PFSK-1 (cell line): ENCODE results near the gene PRKCE.

Source experiments
- FOXP2 ChIP-seq: optimal IDR thresholded peaks from 2 replicates; pipeline ENCODE3; 2011; ENCODE audit warnings: borderline replicate concordance, control low read depth, inconsistent platforms; ENCODE audit not compliant: insufficient read depth; ENCODE audit errors: extremely low read length, extremely low read depth
- POLR2AphosphoS5 ChIP-seq: IDR thresholded peaks from 2 replicates; pipeline ENCODE4 v1.6.1; 2012; ENCODE audit warnings: low read depth, mild to moderate bottlenecking, control low read depth, low read length, moderate library complexity
- SIN3A ChIP-seq: IDR thresholded peaks from 2 replicates; pipeline ENCODE4 v1.6.1; 2012; ENCODE audit warnings: mild to moderate bottlenecking, low read length, moderate library complexity, borderline replicate concordance; ENCODE audit not compliant: insufficient read depth
- TAF1 ChIP-seq: IDR thresholded peaks from 2 replicates; pipeline ENCODE4 v1.6.1; 2012; ENCODE audit warnings: low read length, control low read depth, borderline replicate concordance; ENCODE audit not compliant: insufficient read depth
- TF ChIP-seq, protein P1 (sequence below), 2 experiments: IDR thresholded peaks; 2 replicates each; pipeline versions ENCODE4 v1.6.1 to v1.8.0; 2011 to 2012; ENCODE audit warnings: low read depth in 2 of 2, low read length in 2 of 2, control low read depth in 1 of 2, inconsistent platforms in 1 of 2, mild to moderate bottlenecking in 1 of 2, moderate library complexity in 1 of 2; ENCODE audit not compliant: insufficient read depth in 1 of 2

PRKCE gene

DNA sequence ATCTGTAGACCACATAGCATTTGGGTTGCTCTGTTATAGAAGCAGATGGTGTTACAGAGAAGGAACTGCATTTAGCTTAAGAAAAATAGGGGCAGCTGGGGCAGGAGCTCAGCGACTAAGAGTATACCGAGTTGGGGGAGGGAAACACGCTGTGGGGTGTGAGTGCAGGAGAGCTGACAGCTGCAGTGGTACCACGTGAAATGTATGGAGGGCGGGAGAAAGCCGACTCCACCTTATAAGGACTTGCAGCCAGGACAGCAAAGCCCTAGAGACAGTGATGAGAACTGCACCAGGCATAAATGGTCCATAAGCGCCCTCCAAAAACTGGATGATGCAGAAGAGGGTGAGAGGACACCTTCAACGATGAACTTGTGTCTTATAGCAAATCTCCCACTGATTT is 237.6 kb downstream of the PRKCE start:
- TF ChIP-seq POLR2AphosphoS5 = no peak
- TF ChIP-seq FOXP2 = no peak
- TF ChIP-seq, protein P1, sequence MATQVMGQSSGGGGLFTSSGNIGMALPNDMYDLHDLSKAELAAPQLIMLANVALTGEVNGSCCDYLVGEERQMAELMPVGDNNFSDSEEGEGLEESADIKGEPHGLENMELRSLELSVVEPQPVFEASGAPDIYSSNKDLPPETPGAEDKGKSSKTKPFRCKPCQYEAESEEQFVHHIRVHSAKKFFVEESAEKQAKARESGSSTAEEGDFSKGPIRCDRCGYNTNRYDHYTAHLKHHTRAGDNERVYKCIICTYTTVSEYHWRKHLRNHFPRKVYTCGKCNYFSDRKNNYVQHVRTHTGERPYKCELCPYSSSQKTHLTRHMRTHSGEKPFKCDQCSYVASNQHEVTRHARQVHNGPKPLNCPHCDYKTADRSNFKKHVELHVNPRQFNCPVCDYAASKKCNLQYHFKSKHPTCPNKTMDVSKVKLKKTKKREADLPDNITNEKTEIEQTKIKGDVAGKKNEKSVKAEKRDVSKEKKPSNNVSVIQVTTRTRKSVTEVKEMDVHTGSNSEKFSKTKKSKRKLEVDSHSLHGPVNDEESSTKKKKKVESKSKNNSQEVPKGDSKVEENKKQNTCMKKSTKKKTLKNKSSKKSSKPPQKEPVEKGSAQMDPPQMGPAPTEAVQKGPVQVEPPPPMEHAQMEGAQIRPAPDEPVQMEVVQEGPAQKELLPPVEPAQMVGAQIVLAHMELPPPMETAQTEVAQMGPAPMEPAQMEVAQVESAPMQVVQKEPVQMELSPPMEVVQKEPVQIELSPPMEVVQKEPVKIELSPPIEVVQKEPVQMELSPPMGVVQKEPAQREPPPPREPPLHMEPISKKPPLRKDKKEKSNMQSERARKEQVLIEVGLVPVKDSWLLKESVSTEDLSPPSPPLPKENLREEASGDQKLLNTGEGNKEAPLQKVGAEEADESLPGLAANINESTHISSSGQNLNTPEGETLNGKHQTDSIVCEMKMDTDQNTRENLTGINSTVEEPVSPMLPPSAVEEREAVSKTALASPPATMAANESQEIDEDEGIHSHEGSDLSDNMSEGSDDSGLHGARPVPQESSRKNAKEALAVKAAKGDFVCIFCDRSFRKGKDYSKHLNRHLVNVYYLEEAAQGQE (IDR thresholded peaks at IDR 0.05; ENCODE audit: insufficient read depth in 1 of 2, low read depth in 2 of 2, low read length in 2 of 2) = no peak
- TF ChIP-seq TAF1 = no peak
- no peak for TF ChIP-seq SIN3A

DNA sequence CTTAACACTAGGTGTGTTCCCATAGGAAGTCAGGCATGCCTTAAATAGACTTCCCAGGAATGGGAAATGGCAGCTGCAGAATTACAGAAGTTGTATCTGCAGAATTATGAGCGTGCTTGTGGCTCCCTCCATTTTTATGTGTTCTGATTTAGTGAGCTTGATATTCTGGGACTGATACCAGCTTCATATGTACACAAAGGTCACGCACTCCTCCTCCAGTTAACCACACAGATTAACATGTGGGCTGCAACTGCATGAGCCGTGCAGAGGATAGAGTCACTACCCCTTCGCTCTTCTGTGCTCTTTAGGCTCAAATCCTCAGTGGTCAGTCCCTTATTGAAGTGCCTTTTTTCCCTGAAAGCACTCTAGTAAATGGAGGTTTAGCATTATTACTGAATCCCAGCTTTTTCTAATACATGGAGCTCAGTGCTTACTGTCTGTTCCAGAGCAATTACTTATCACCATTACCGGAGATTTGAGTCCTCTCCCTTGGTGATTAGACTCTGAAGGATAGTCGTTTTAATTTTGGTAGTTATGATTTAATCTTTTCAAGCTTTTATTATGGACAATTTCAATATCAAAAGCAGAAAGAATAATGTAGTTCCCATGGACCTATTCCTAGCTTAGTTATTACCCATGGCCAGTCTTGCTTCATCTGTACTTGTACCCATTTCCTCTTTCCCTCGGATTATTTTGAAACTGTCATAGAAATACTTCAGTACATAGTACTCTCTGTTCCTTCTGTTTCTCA is 238.3 kb downstream of the PRKCE start:
- no peak for TF ChIP-seq SIN3A
- no peak for TF ChIP-seq TAF1
- TF ChIP-seq, protein P1 (IDR thresholded peaks at IDR 0.05; ENCODE audit: insufficient read depth in 1 of 2, low read depth in 2 of 2, low read length in 2 of 2) = no peak
- no peak for TF ChIP-seq POLR2AphosphoS5
- no peak for TF ChIP-seq FOXP2

DNA sequence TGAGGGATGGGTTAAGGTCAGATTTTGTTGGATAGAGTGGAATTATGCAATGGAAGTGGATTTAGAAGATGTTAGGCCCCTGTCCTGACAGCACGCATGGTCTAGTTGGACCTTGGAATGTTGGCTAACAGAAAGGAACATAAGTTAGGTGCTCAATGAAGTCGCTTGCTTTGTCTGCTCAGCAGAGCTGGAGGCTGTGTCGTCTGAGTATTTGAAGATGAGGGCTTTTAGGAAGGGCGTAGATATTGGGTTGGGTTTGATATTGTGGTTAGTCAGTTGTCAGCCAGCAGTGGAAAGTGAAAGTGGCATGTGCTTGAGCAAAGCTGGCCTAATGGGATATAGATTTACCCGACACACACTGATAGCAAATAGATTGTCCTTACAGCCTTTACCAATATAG is 239.3 kb downstream of the PRKCE start:
- TF ChIP-seq, protein P1 (IDR thresholded peaks at IDR 0.05; ENCODE audit: insufficient read depth in 1 of 2, low read depth in 2 of 2, low read length in 2 of 2) = no peak
- TF ChIP-seq SIN3A (no peak), POLR2AphosphoS5 (no peak), TAF1 (no peak), FOXP2 (no peak)

DNA sequence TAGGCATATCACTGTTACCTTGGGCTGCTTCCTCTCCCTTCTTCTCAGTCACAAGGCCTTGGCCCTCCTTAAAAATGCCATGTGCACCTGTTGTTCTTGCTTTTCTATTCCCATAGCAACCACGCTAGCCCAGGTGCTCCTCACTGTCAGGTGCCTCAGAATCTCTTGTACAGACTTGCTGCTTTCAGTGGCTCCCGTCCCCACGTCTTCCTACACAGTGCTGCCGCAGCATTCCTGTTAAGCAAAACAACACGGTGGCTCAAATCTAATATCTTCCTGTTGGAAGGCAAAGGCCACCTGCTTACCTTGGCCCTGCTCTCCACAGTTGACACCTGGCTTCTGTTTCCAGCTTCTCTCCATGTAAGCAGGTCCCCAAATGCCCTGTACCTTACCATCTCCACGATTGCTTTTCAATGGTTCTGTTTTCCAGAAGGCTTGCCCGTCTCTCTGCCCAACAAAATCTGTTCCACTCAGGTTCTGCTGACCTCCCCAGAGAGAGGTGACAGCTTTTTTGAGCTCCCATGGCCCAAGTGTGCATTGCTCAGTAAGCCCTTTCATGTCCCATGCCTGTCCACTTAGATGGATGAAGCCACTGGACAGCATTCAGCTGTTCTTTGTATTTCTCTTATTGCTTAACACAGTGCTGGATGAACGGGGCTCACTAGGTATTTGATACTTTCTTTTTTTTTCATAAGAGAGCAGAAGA is 240.4 kb downstream of the PRKCE start:
- TF ChIP-seq FOXP2 (no peak), TAF1 (no peak), SIN3A (no peak), POLR2AphosphoS5 (no peak)
- TF ChIP-seq, protein P1 (IDR thresholded peaks at IDR 0.05; ENCODE audit: insufficient read depth in 1 of 2, low read depth in 2 of 2, low read length in 2 of 2) = no peak
